Natural killer cell (primary cell): ENCODE measurements around the gene HEPN1. TPM values are rescaled to one million over a fixed set of nuclear protein-coding genes. Genes with fewer than 3 reads are reported as not detected.
A peak's percentile ranks its signal among the peaks of the same experiment; 100 is the strongest.

Experiments
- ATAC-seq, 3 donors: fragments of 150-1000 bp in 2 of 3; fragments of 200-7000 bp in 1 of 3; cut with Tn5 transposase; 1 replicate in 1 of 3; 2 replicates in 2 of 3; pipeline ENCODE4 v1.10.0; 2021; ENCODE audit warnings: mild to moderate bottlenecking in 2 of 3, moderate library complexity in 2 of 3
- DNase-seq, 2 donors: peaks; one replicate each; pipeline versions ENCODE4 v3.0.0 to v3.0.0-alpha.2; 2013 to 2021; ENCODE audit warnings: mixed read lengths in 1 of 2
- H3K27ac ChIP-seq: one replicate; pipeline ENCODE4 v1.5.1; 2013; ENCODE audit warnings: mild to moderate bottlenecking, low read length
- H3K27me3 ChIP-seq: one replicate; pipeline ENCODE4 v1.6.1; 2013; ENCODE audit warnings: low read length; ENCODE audit not compliant: control insufficient read depth, insufficient read depth
- H3K36me3 ChIP-seq: one replicate; pipeline ENCODE4 v1.6.1; 2013; ENCODE audit warnings: low read length; ENCODE audit not compliant: control insufficient read depth, insufficient read depth
- H3K4me1 ChIP-seq: one replicate; pipeline ENCODE4 v1.6.1; 2013; ENCODE audit warnings: low read length; ENCODE audit not compliant: control insufficient read depth, insufficient read depth
- H3K4me3 ChIP-seq: one replicate; pipeline ENCODE4 v1.5.1; 2013; ENCODE audit warnings: low read length
- H3K9me3 ChIP-seq: one replicate; pipeline ENCODE4 v1.6.1; 2013; ENCODE audit warnings: low read length; ENCODE audit not compliant: control insufficient read depth, insufficient read depth
- H3K27ac Mint-ChIP-seq, 2 donors: one replicate each; pipeline ENCODE4 v1.8.0; 2022; ENCODE audit warnings: mild to moderate bottlenecking in 2 of 2, mixed read lengths in 2 of 2, moderate library complexity in 1 of 2
- H3K27me3 Mint-ChIP-seq, 2 donors: one replicate each; pipeline ENCODE4 v1.8.0; 2022; ENCODE audit warnings: low read depth in 2 of 2, mixed read lengths in 2 of 2
- H3K36me3 Mint-ChIP-seq: one replicate; pipeline ENCODE4 v1.8.0; 2022; ENCODE audit warnings: mixed read lengths
- H3K4me1 Mint-ChIP-seq, 2 donors: one replicate each; pipeline ENCODE4 v1.8.0; 2022; ENCODE audit warnings: mixed read lengths in 2 of 2
- H3K4me3 Mint-ChIP-seq: one replicate; pipeline ENCODE4 v1.8.0; 2022; ENCODE audit warnings: mild to moderate bottlenecking, moderate library complexity, mixed read lengths
- H3K9me3 Mint-ChIP-seq, 2 donors: one replicate each; pipeline ENCODE4 v1.8.0; 2022; ENCODE audit warnings: mixed read lengths in 2 of 2
- CTCF ChIP-seq: fragments of 200-600 bp; IDR thresholded peaks from one replicate; pipeline ENCODE4 v1.8.0; 2022; ENCODE audit warnings: antibody characterized with exemption
- WGBS: methylation state at CpG from one replicate; pipeline ENCODE4 v1.1.7; 2013; ENCODE audit warnings: missing lambda C conversion rate; ENCODE audit not compliant: insufficient coverage; 5-methylcytosine and 5-hydroxymethylcytosine counted together
- intact Hi-C: fragments of 100-400 bp; cut with micrococcal nuclease; formaldehyde crosslinking; loops from one replicate; pipeline ENCODE4 v1.14.2; 2022
- total RNA-seq, 4 donors: library from RNA; stranded (reverse); fragments of 120-200 nt in 1 of 4; gene quantifications; one replicate each; pipeline versions ENCODE4 v1.2.3 to v1.2.4, GENCODE V29; 2013 to 2022

HEPN1 gene
- total RNA-seq, 3 donors from 2014 or later (not counting 1 experiment from before 2014, with no cell fraction given): not detected

GRCh38 chr11:124878759-124879492, 40.1 kb upstream of the HEPN1 start:
- H3K4me1 ChIP-seq: peaks cover 19% of the 10 kb centered on the region
- Mint-ChIP-seq H3K27me3 (peaks cover 3 to 9% of the 10 kb centered on the region in 2 donors), H3K9me3 (no peaks in the 10 kb centered on the region), H3K4me3 (peak overlapping the region; percentile 61), H3K36me3 (no peaks in the 10 kb centered on the region), H3K27ac (no peak overlapping the region), H3K4me1 (peaks cover 16 to 54% of the 10 kb centered on the region in 2 donors)
- DNase-seq (no peak), ATAC-seq (no peak)
- H3K27me3 ChIP-seq: peaks cover 3% of the 10 kb centered on the region
- H3K4me3 ChIP-seq: no peak overlapping the region
- 94% methylated on average over 10 of the region's 11 CpGs for WGBS
- intact Hi-C loops: loop anchor here (5.0 kb wide), 1 partner anchor 73 kb away; the partner anchor contains the start of gene CCDC15
- no peak for TF ChIP-seq CTCF
- H3K27ac ChIP-seq: no peak overlapping the region
- no peaks in the 10 kb centered on the region for H3K36me3 ChIP-seq
- no peaks in the 10 kb centered on the region for H3K9me3 ChIP-seq

GRCh38 chr11:124879493-124880289, 39.4 kb upstream of the HEPN1 start:
- no peak for DNase-seq
- Mint-ChIP-seq H3K27ac (no peak overlapping the region), H3K36me3 (no peaks in the 10 kb centered on the region), H3K27me3 (peaks cover 0 to 5% of the 10 kb centered on the region in 2 donors), H3K9me3 (no peaks in the 10 kb centered on the region), H3K4me1 (peaks cover 16 to 54% of the 10 kb centered on the region in 2 donors), H3K4me3 (no peak overlapping the region)
- no peaks in the 10 kb centered on the region for H3K9me3 ChIP-seq
- no peak overlapping the region for H3K4me3 ChIP-seq
- intact Hi-C loops: loop anchor here (5.0 kb wide), 1 partner anchor 73 kb away; the partner anchor contains the start of gene CCDC15
- TF ChIP-seq CTCF: no peak
- H3K4me1 ChIP-seq: peaks cover 19% of the 10 kb centered on the region
- no peak overlapping the region for H3K27ac ChIP-seq
- 83% methylated on average over 16 of the region's 16 CpGs for WGBS
- no peak for ATAC-seq
- no peaks in the 10 kb centered on the region for H3K36me3 ChIP-seq
- H3K27me3 ChIP-seq: peaks cover 3% of the 10 kb centered on the region

GRCh38 chr11:124880290-124880611, 38.8 kb upstream of the HEPN1 start:
- Mint-ChIP-seq H3K27me3 (no peaks in the 10 kb centered on the region), H3K36me3 (no peaks in the 10 kb centered on the region), H3K9me3 (no peaks in the 10 kb centered on the region), H3K27ac (no peak overlapping the region), H3K4me3 (no peak overlapping the region), H3K4me1 (peaks cover 16 to 50% of the 10 kb centered on the region in 2 donors)
- H3K9me3 ChIP-seq: no peaks in the 10 kb centered on the region
- peaks cover 19% of the 10 kb centered on the region for H3K4me1 ChIP-seq
- DNase-seq (no peak), ATAC-seq (no peak)
- H3K36me3 ChIP-seq: no peaks in the 10 kb centered on the region
- intact Hi-C loops: no loop called here
- peaks cover 3% of the 10 kb centered on the region for H3K27me3 ChIP-seq
- 47% methylated on average over 10 of the region's 10 CpGs for WGBS
- TF ChIP-seq CTCF: no peak
- no peak overlapping the region for H3K4me3 ChIP-seq
- H3K27ac ChIP-seq: no peak overlapping the region
